HepG2 (cell line): ENCODE data around the gene GPX2. TPM values are rescaled to one million over a fixed set of nuclear protein-coding genes. Genes with fewer than 3 reads are reported as not detected.

ENCODE experiments used
- DRAP1 ChIP-seq: IDR thresholded peaks from 2 replicates; pipeline ENCODE4 v1.6.1; 2016; ENCODE audit warnings: missing genetic modification reagents, missing compliant biosample characterization
- EED ChIP-seq: sonication (generic); formaldehyde crosslinking; IDR thresholded peaks from 2 replicates; pipeline ENCODE4 v1.5.0; 2020; ENCODE audit warnings: mild to moderate bottlenecking, missing genetic modification reagents
- GATAD2A ChIP-seq: IDR thresholded peaks from 2 replicates; pipeline ENCODE4 v1.6.1; 2016
- KDM6A ChIP-seq: IDR thresholded peaks from 2 replicates; pipeline ENCODE4 v1.6.1; 2016; ENCODE audit warnings: low read depth
- LRRFIP1 ChIP-seq: sonication (generic); formaldehyde crosslinking; conservative IDR thresholded peaks from 2 replicates; pipeline ENCODE4 v1.4.0; 2020; ENCODE audit warnings: missing genetic modification reagents
- NAIF1 ChIP-seq: sonication (generic); formaldehyde crosslinking; IDR thresholded peaks from 2 replicates; pipeline ENCODE4 v1.5.0; 2020; ENCODE audit warnings: mild to moderate bottlenecking, missing genetic modification reagents, borderline replicate concordance
- TIGD3 ChIP-seq: sonication (generic); formaldehyde crosslinking; IDR thresholded peaks from 2 replicates; pipeline ENCODE4 v1.5.1; 2020; ENCODE audit warnings: mild to moderate bottlenecking, missing genetic modification reagents, borderline replicate concordance
- ZBED4 ChIP-seq: sonication (generic); formaldehyde crosslinking; IDR thresholded peaks from 2 replicates; pipeline ENCODE4 v1.4.0; 2020; ENCODE audit warnings: missing genetic modification reagents, borderline replicate concordance
- ZBTB44 ChIP-seq: sonication (generic); formaldehyde crosslinking; IDR thresholded peaks from 2 replicates; pipeline ENCODE4 v1.4.0; 2020; ENCODE audit warnings: missing genetic modification reagents
- ZBTB7B ChIP-seq: sonication (generic); formaldehyde crosslinking; IDR thresholded peaks from 2 replicates; pipeline ENCODE4 v1.4.0; 2020; ENCODE audit warnings: missing genetic modification reagents
- ZNF225 ChIP-seq: sonication (generic); formaldehyde crosslinking; IDR thresholded peaks from 2 replicates; pipeline ENCODE4 v1.4.0; 2020; ENCODE audit warnings: mild to moderate bottlenecking, missing genetic modification reagents
- ZNF274 ChIP-seq: sonication (generic); formaldehyde crosslinking; IDR thresholded peaks from 2 replicates; pipeline ENCODE4 v1.5.1; 2020; ENCODE audit warnings: mild to moderate bottlenecking, missing genetic modification reagents
- ZNF34 ChIP-seq: sonication (generic); formaldehyde crosslinking; IDR thresholded peaks from 2 replicates; pipeline ENCODE4 v1.4.0; 2020; ENCODE audit warnings: mild to moderate bottlenecking, missing genetic modification reagents, borderline replicate concordance
- ZNF512 ChIP-seq: sonication (generic); formaldehyde crosslinking; IDR thresholded peaks from 2 replicates; pipeline ENCODE4 v1.4.0; 2020; ENCODE audit warnings: mild to moderate bottlenecking, missing genetic modification reagents
- ZNF720 ChIP-seq: sonication (generic); formaldehyde crosslinking; IDR thresholded peaks from 2 replicates; pipeline ENCODE4 v1.4.0; 2020; ENCODE audit warnings: missing genetic modification reagents
- polyA plus RNA-seq, 8 experiments: library from polyadenylated mRNA; depleted of rRNA in 3 of 8; stranded (reverse) in 7 of 8; unstranded in 1 of 8; fragments of >200 nt; fragmentation: Illumina TruSeq in 4 of 8; extraction: Trizol in 4 of 8; gene quantifications; 2 replicates each; pipeline versions ENCODE4 v1.2.1 to v1.2.3, GENCODE V29; 2011 to 2016; ENCODE audit warnings: low read depth in 4 of 8, missing spikeins in 1 of 8, mixed read lengths in 1 of 8; ENCODE audit not compliant: insufficient read depth in 1 of 8
- total RNA-seq, 5 experiments: library from RNA; depleted of rRNA; stranded (reverse); fragments of >200 nt; fragmentation: Illumina TruSeq; extraction: Trizol; gene quantifications; 2 replicates each; pipeline ENCODE4 v1.2.3, GENCODE V29; 2016; ENCODE audit warnings: low read depth in 1 of 5

GPX2 gene
- total and polyA plus RNA-seq, 2 of the 13 experiments (the other 11 are each of a cell fraction or from before 2014, with no cell fraction given): 526 to 674 TPM

GRCh38 chr14:64947710-64948611 is 5.4 kb upstream of the GPX2 start (continued):
- TF ChIP-seq TIGD3 (CRISPR knock-in tag) (no peak), LRRFIP1 (CRISPR knock-in tag) (no peak), EED (CRISPR knock-in tag) (no peak), ZBTB7B (CRISPR knock-in tag) (no peak), ZNF512 (CRISPR knock-in tag) (no peak), NAIF1 (CRISPR knock-in tag) (no peak), ZNF720 (CRISPR knock-in tag) (no peak), ZNF225 (peak; percentile 70; the same call in 1 of the 2 replicates), ZBTB44 (CRISPR knock-in tag) (no peak), DRAP1 (CRISPR knock-in tag) (peak; percentile 65; the same call in 1 of the 2 replicates), ZNF274 (CRISPR knock-in tag) (no peak), GATAD2A (peak; percentile 68), KDM6A (CRISPR knock-in tag) (no peak), ZBED4 (CRISPR knock-in tag) (no peak), ZNF34 (CRISPR knock-in tag) (no peak)
